CD4-positive, alpha-beta T cell (primary cell): Measurements from ENCODE around the gene HP. TPM values are rescaled to one million over a fixed set of nuclear protein-coding genes. Genes with fewer than 3 reads are reported as not detected.
"Not testable (repeated sequence)": the region's sequence is repeated elsewhere in the genome, so short reads cannot be mapped to it uniquely, and the experiment has no call there.

Source experiments
- ATAC-seq: fragments of 200-7000 bp; cut with Tn5 transposase; one replicate; pipeline ENCODE4 v1.10.0; 2022; ENCODE audit warnings: mild to moderate bottlenecking; ENCODE audit not compliant: poor library complexity
- CTCF ChIA-PET: fragments of 350-600 bp; sonication (Branson Sonifier 250); formaldehyde crosslinking; loops from one replicate; lab custom pipeline; 2021; ENCODE audit warnings: antibody characterized with exemption, inconsistent platforms; lab: Charles Lee
- POLR2A ChIA-PET: fragments of 350-600 bp; sonication (Branson Sonifier 250); formaldehyde crosslinking; loops from one replicate; lab custom pipeline; 2021; ENCODE audit warnings: antibody characterized with exemption, inconsistent platforms; lab: Charles Lee
- DNase-seq, 14 experiments: peaks; one replicate each; pipeline ENCODE4 v3.0.0-alpha.2; 2013 to 2020; ENCODE audit warnings: mixed read lengths in 2 of 14
- H3K27ac ChIP-seq, 2 donors: one replicate each; pipeline versions ENCODE4 v1.5.1 to v1.7.0; 2013; ENCODE audit warnings: low read length in 2 of 2, low read depth in 1 of 2, mild to moderate bottlenecking in 1 of 2
- H3K27me3 ChIP-seq, 2 experiments: 1 replicate in 1 of 2; 2 replicates in 1 of 2; pipeline versions ENCODE4 v1.6.1 to v1.7.0; 2013; ENCODE audit warnings: low read length in 2 of 2, control low read depth in 1 of 2, mild to moderate bottlenecking in 1 of 2, moderate library complexity in 1 of 2; ENCODE audit not compliant: insufficient read depth in 2 of 2, control insufficient read depth in 1 of 2
- H3K36me3 ChIP-seq: one replicate; pipeline ENCODE4 v1.6.1; 2013; ENCODE audit warnings: low read length, control low read depth; ENCODE audit not compliant: insufficient read depth
- H3K4me1 ChIP-seq: one replicate; pipeline ENCODE4 v1.6.1; 2013; ENCODE audit warnings: low read length, control low read depth; ENCODE audit not compliant: insufficient read depth
- H3K4me3 ChIP-seq: one replicate; pipeline ENCODE4 v1.5.1; 2013; ENCODE audit warnings: mild to moderate bottlenecking, low read length, moderate library complexity
- H3K9me3 ChIP-seq, 2 experiments: 1 replicate in 1 of 2; 2 replicates in 1 of 2; pipeline versions ENCODE4 v1.6.1 to v1.7.0; 2013; ENCODE audit warnings: low read length in 2 of 2, mild to moderate bottlenecking in 2 of 2, control low read depth in 1 of 2, moderate library complexity in 1 of 2; ENCODE audit not compliant: control insufficient read depth in 1 of 2, insufficient read depth in 1 of 2
- H3K27ac Mint-ChIP-seq: one replicate; pipeline ENCODE4 v1.8.0; 2020; ENCODE audit warnings: mixed read lengths
- H3K27me3 Mint-ChIP-seq: one replicate; pipeline ENCODE4 v1.8.0; 2021; ENCODE audit warnings: mixed read lengths
- H3K36me3 Mint-ChIP-seq: one replicate; pipeline ENCODE4 v1.8.0; 2021; ENCODE audit warnings: low read depth, mixed read lengths
- H3K4me1 Mint-ChIP-seq: one replicate; pipeline ENCODE4 v1.8.0; 2021; ENCODE audit warnings: low read depth, mixed read lengths
- H3K4me3 Mint-ChIP-seq: one replicate; pipeline ENCODE4 v1.8.0; 2020; ENCODE audit warnings: mild to moderate bottlenecking, mixed read lengths
- H3K9me3 Mint-ChIP-seq: one replicate; pipeline ENCODE4 v1.8.0; 2020; ENCODE audit warnings: mixed read lengths
- CTCF ChIP-seq: fragments of 200-600 bp; IDR thresholded peaks from one replicate; pipeline ENCODE4 v1.8.0; 2022; ENCODE audit warnings: antibody characterized with exemption, mild to moderate bottlenecking
- intact Hi-C, 2 experiments: fragments of 100-400 bp; cut with DNase I in 1 of 2; cut with micrococcal nuclease in 1 of 2; formaldehyde crosslinking; loops; one replicate each; pipeline versions ENCODE4 v1.15.1 to v1.9.0; 2023 to 2025; cut with DNase I, micrococcal nuclease
- total RNA-seq, 174 experiments: library from RNA in 2 of 174; stranded (reverse) in 2 of 174; gene quantifications; one replicate each; pipeline ENCODE4 v1.2.3 and lab custom pipeline; 2021 to 2026

The HP gene
- total RNA-seq, 2 experiments from 2014 or later: not detected

DNA sequence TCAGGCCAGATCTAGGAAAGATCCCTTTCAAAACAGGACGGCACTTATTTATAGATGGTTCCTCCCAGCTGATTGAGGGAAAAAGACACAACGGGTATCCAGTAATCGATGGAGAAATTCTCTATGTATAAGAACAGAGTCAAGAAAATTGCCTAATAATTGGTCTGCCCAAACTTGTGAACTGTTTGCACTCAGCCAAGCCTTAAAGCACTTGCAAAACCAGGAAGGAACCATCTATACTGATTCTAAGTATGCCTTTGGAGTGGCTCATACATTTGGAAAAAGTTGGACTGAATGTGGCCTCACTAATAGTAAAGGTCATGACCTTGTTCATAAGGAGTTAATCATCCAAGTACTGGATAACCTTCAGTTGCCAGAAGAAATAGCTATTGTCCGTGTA is 14.6 kb downstream of the HP start:
- intact Hi-C loops: loop anchor here in 1 of 2 experiments (10.0 kb wide), 1 partner anchor 1886 kb away; no protein-coding TSS in a partner anchor
- no peaks in the 10 kb centered on the region for H3K27me3 Mint-ChIP-seq

DNA sequence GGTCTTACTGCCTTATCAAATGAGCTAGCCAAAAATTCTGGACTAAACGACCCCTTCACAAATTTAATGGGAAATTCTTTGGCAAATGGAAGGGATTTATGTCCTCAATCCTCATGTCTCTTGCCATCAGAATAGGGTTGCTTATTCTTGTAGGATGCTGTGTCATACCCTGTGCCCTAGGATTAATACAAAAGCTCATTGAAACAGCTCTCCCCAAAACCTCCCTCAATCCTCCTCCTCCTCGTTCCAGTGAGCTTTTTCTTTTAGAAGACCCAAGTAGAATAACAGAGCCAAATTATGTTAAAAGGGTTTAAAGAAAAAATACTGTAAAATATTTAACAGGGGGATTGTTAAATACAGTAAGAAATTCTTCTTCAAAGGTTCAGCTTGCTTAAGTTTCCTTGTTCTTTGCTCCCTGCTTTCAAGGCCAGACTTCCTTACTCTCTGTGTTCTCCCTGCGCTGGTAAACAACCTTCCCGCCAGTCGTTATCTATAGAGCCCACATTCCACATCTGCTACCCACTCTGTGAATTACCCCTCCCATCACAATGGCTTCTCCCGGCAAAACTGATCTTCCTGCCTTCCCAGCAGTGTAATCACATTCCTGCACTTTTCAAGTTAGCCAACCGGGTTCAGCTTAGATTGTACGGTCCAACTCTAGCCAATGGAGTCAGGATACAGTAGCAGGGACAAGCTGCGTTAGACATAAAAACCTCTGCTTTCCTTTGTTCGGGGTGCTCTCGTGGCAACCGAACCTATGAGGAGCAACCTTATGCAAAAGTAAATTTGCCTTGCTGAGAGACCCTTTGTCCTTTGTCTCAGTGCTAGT is 18.4 kb downstream of the HP start:
- H3K4me1 Mint-ChIP-seq: no peaks in the 10 kb centered on the region
- no peaks in the 10 kb centered on the region for H3K27me3 ChIP-seq
- no peaks in the 10 kb centered on the region for H3K27me3 Mint-ChIP-seq
- H3K27ac ChIP-seq: no peak overlapping the region
- no peak overlapping the region for H3K4me3 Mint-ChIP-seq
- H3K36me3 Mint-ChIP-seq: no peaks in the 10 kb centered on the region
- no peaks in the 10 kb centered on the region for H3K9me3 ChIP-seq
- no peak for ATAC-seq
- H3K27ac Mint-ChIP-seq: no peak overlapping the region
- no peak for TF ChIP-seq CTCF
- POLR2A ChIA-PET: no interaction called here
- CTCF ChIA-PET: no interaction called here
- no peak overlapping the region for H3K4me3 ChIP-seq
- H3K4me1 ChIP-seq: no peaks in the 10 kb centered on the region
- H3K36me3 ChIP-seq: no peaks in the 10 kb centered on the region
- no peak for DNase-seq
- intact Hi-C loops: loop anchor here in 1 of 2 experiments (2.0 kb wide), 1 partner anchor 46 kb away; no protein-coding TSS in a partner anchor
- no peaks in the 10 kb centered on the region for H3K9me3 Mint-ChIP-seq

More for the DNA sequence above, 14.6 kb downstream of the HP start:
- no peaks in the 10 kb centered on the region for H3K36me3 Mint-ChIP-seq
- Histone ChIP-seq H3K36me3 (no peaks in the 10 kb centered on the region), H3K27me3 (no peaks in the 10 kb centered on the region), H3K27ac (no peak overlapping the region), H3K9me3 (no peaks in the 10 kb centered on the region), H3K4me1 (no peaks in the 10 kb centered on the region), H3K4me3 (no peak overlapping the region)
- no peak overlapping the region for H3K27ac Mint-ChIP-seq
- H3K9me3 Mint-ChIP-seq: no peaks in the 10 kb centered on the region
- no peak for ATAC-seq
- DNase-seq: no peak
- no peak for TF ChIP-seq CTCF
- H3K4me1 Mint-ChIP-seq: no peaks in the 10 kb centered on the region
- CTCF ChIA-PET: no interaction called here
- H3K4me3 Mint-ChIP-seq: no peak overlapping the region
- POLR2A ChIA-PET: no interaction called here

DNA sequence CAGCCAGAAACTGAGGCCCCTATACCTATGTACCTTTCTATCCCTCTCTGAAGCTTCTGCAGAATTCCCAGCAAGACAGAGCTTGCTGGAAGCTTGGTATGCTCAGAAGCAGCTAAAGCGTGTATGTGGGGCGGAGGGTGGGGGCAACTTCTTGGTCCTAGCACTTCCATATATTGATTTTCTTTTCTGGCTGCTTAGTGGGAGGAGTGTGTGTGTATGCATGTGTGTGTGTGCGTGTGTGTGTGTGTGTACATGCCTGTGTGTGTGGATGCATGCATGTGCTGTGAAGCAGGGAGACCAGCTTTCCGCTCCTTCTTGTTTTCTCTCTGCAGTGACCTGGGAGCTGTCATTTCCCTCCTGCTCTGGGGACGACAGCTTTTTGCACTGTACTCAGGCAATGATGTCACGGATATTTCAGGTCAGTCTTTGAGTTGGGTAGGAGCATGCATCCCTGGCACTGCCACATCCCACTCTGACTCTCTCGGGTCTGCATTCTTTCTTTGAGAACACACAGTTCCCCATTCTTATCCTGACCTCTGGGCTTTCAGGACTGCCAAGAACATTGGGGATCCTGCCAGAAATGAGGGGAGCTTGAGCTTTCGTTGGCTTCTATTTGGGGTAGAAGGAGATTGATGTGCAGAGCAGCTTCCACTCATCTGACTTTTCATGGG is 19.4 kb downstream of the HP start:
- ATAC-seq: no peak

DNA sequence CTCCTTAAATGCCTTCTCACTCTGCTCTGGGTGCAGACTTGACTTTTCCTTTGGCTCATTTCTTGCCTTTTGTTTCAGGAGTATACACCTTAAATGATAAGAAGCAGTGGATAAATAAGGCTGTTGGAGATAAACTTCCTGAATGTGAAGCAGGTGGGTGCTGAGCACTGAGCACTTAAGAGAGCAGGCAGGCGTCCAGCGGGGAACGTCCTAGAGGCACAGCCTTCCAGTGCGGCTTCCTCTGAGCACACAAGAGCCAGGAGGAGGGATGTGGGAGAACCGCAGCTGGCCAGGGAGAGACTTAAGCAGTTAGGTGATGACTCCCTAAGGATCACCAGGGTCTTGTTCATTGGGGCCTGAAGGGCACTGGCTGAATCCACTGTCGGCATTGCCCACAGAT is 20.8 kb downstream of the HP start:
- H3K4me1 ChIP-seq, H3K36me3 ChIP-seq, H3K36me3 Mint-ChIP-seq, H3K27ac Mint-ChIP-seq, ATAC-seq, DNase-seq, H3K9me3 Mint-ChIP-seq, H3K27ac ChIP-seq, H3K4me1 Mint-ChIP-seq, intact Hi-C loops, H3K4me3 Mint-ChIP-seq, H3K27me3 ChIP-seq, H3K4me3 ChIP-seq, CTCF ChIA-PET, H3K9me3 ChIP-seq, POLR2A ChIA-PET, H3K27me3 Mint-ChIP-seq: not testable (repeated sequence)

More for the DNA sequence above, 19.4 kb downstream of the HP start:
- H3K27me3 ChIP-seq: no peaks in the 10 kb centered on the region
- intact Hi-C loops: loop anchor here in 1 of 2 experiments (2.0 kb wide), 1 partner anchor 45 kb away; no protein-coding TSS in a partner anchor
- H3K36me3 ChIP-seq: no peaks in the 10 kb centered on the region
- no peaks in the 10 kb centered on the region for H3K27me3 Mint-ChIP-seq
- no peak for DNase-seq
- H3K27ac Mint-ChIP-seq: no peak overlapping the region
- no peaks in the 10 kb centered on the region for H3K4me1 Mint-ChIP-seq
- TF ChIP-seq CTCF: no peak
- no peaks in the 10 kb centered on the region for H3K9me3 ChIP-seq
- no peak overlapping the region for H3K4me3 ChIP-seq
- peaks cover 7% of the 10 kb centered on the region for H3K36me3 Mint-ChIP-seq
- ChIA-PET CTCF (no interaction called here), POLR2A (no interaction called here)
- no peaks in the 10 kb centered on the region for H3K4me1 ChIP-seq
- no peak overlapping the region for H3K27ac ChIP-seq
- H3K4me3 Mint-ChIP-seq: no peak overlapping the region
- no peaks in the 10 kb centered on the region for H3K9me3 Mint-ChIP-seq
